Tibial nerve (tissue), 4 donors: ENCODE data around the gene ZNF25. TPM values are rescaled to one million over a fixed set of nuclear protein-coding genes. Genes with fewer than 3 reads are reported as not detected.
"Not testable (repeated sequence)": the region's sequence is repeated elsewhere in the genome, so short reads cannot be mapped to it uniquely, and the experiment has no call there.

Source experiments
- DNase-seq, 2 donors: peaks; one replicate each; pipeline ENCODE4 v3.0.0-alpha.2; 2019; ENCODE audit warnings: low spot score in 2 of 2
- H3K27ac ChIP-seq, 4 donors: fragments of 200-600 bp; sonication (generic) in 3 of 4; one replicate each; pipeline ENCODE4 v1.5.1; 2017 to 2019; ENCODE audit warnings: mild to moderate bottlenecking in 1 of 4
- H3K27me3 ChIP-seq, 2 donors: fragments of 200-600 bp; sonication (generic) in 1 of 2; one replicate each; pipeline versions ENCODE4 v1.5.1 to v1.6.0; 2017 to 2019
- H3K36me3 ChIP-seq, 3 donors: fragments of 200-600 bp; sonication (generic); one replicate each; pipeline ENCODE4 v1.5.1; 2018 to 2019
- H3K4me1 ChIP-seq, 4 donors: fragments of 200-600 bp; sonication (generic) in 3 of 4; one replicate each; pipeline ENCODE4 v1.5.1; 2017 to 2019
- H3K4me3 ChIP-seq, 4 donors: fragments of 200-600 bp; sonication (generic) in 3 of 4; one replicate each; pipeline ENCODE4 v1.5.1; 2017 to 2019; ENCODE audit warnings: mild to moderate bottlenecking in 1 of 4, moderate library complexity in 1 of 4
- H3K9me3 ChIP-seq, 4 donors: fragments of 200-600 bp; sonication (generic) in 3 of 4; one replicate each; pipeline ENCODE4 v1.5.1; 2017 to 2019
- CTCF ChIP-seq, 5 experiments: fragments of 200-600 bp in 3 of 5; fragments of 450-650 bp in 2 of 5; sonication (generic) in 3 of 5; IDR thresholded peaks; one replicate each; pipeline ENCODE4 v1.5.1; 2016 to 2019; ENCODE audit warnings: antibody characterized with exemption in 5 of 5, mild to moderate bottlenecking in 3 of 5, moderate library complexity in 2 of 5
- EP300 ChIP-seq, 2 donors: sonication (generic); formaldehyde crosslinking; IDR thresholded peaks; one replicate each; pipeline ENCODE4 v1.6.1; 2017; ENCODE audit warnings: antibody characterized with exemption in 2 of 2, mild to moderate bottlenecking in 1 of 2
- POLR2A ChIP-seq, 2 donors: fragments of 450-650 bp; IDR thresholded peaks; one replicate each; pipeline ENCODE4 v1.6.1; 2017; ENCODE audit warnings: antibody characterized with exemption in 2 of 2, mild to moderate bottlenecking in 2 of 2, moderate library complexity in 2 of 2
- WGBS, 2 donors: methylation state at CpG; one replicate each; pipeline ENCODE4 v1.1.5; 2018; 5-methylcytosine and 5-hydroxymethylcytosine counted together
- total RNA-seq, 4 donors: library from RNA; depleted of rRNA; stranded (reverse); fragments of >200 nt; gene quantifications; one replicate each; pipeline ENCODE4 v1.1.0, GENCODE V29; 2016

Gene ZNF25
- total RNA-seq, 4 donors from 2014 or later, result 13.8 to 23.2 (median 18.7) TPM

- no peaks in the 10 kb centered on the region for H3K4me1 ChIP-seq
- H3K36me3 ChIP-seq, result peaks cover 0 to 78% (median 4%) of the 10 kb centered on the region in 3 donors
- TF ChIP-seq CTCF (IDR thresholded peaks at IDR 0.05), result no peak
- TF ChIP-seq POLR2A (IDR thresholded peaks at IDR 0.05), result no peak
- TF ChIP-seq EP300 (IDR thresholded peaks at IDR 0.05), result no peak
Measured at GRCh38 chr10:37947526-37947925, 28.9 kb downstream of the ZNF25 start.

GRCh38 chr10:37937864-37938263 is 38.6 kb downstream of the ZNF25 start:
- no peak for TF ChIP-seq POLR2A (IDR thresholded peaks at IDR 0.05)
- no peak for TF ChIP-seq EP300 (IDR thresholded peaks at IDR 0.05)
- TF ChIP-seq CTCF (IDR thresholded peaks at IDR 0.05), result no peak
- Histone ChIP-seq H3K9me3 (no peaks in the 10 kb centered on the region), H3K27ac (no peak overlapping the region), H3K4me1 (no peaks in the 10 kb centered on the region), H3K27me3 (no peaks in the 10 kb centered on the region), H3K4me3 (no peak overlapping the region), H3K36me3 (peaks cover 0 to 8% (median 0%) of the 10 kb centered on the region in 3 donors)
- DNase-seq, result no peak
- WGBS, 2 donors, result 76 to 77% methylated on average over 5 of the region's 5 CpGs

More at GRCh38 chr10:37947526-37947925, 28.9 kb downstream of the ZNF25 start:
- H3K27ac ChIP-seq, result no peak overlapping the region
- no peak overlapping the region for H3K4me3 ChIP-seq
- DNase-seq, result no peak
- no peaks in the 10 kb centered on the region for H3K9me3 ChIP-seq
- no peaks in the 10 kb centered on the region for H3K27me3 ChIP-seq

GRCh38 chr10:37934791-37935190 is 41.7 kb downstream of the ZNF25 start:
- no peaks in the 10 kb centered on the region for H3K27me3 ChIP-seq
- no peak for DNase-seq
- WGBS, 2 donors, result 50 to 66% methylated on average over 2 of the region's 2 CpGs
- no peaks in the 10 kb centered on the region for H3K9me3 ChIP-seq
- no peak for TF ChIP-seq EP300 (IDR thresholded peaks at IDR 0.05)
- TF ChIP-seq POLR2A (IDR thresholded peaks at IDR 0.05), result no peak
- TF ChIP-seq CTCF (IDR thresholded peaks at IDR 0.05), result no peak
- H3K4me1 ChIP-seq, result no peaks in the 10 kb centered on the region
- H3K4me3 ChIP-seq, result no peak overlapping the region
- H3K27ac ChIP-seq, result no peak overlapping the region
- H3K36me3 ChIP-seq, result no peaks in the 10 kb centered on the region

GRCh38 chr10:37930423-37930822 is 46.0 kb downstream of the ZNF25 start:
- Histone ChIP-seq H3K27me3 (no peaks in the 10 kb centered on the region), H3K4me3 (no peak overlapping the region), H3K4me1 (no peaks in the 10 kb centered on the region), H3K27ac (no peak overlapping the region), H3K36me3 (no peaks in the 10 kb centered on the region), H3K9me3 (no peaks in the 10 kb centered on the region)
- TF ChIP-seq CTCF (IDR thresholded peaks at IDR 0.05) (no peak), POLR2A (IDR thresholded peaks at IDR 0.05) (no peak), EP300 (IDR thresholded peaks at IDR 0.05) (no peak)
- no peak for DNase-seq
- WGBS, 2 donors, result 48 to 53% methylated on average over 2 of the region's 2 CpGs

- H3K27me3 ChIP-seq, DNase-seq, H3K4me1 ChIP-seq, H3K27ac ChIP-seq, H3K36me3 ChIP-seq, H3K4me3 ChIP-seq: not testable (repeated sequence)
- WGBS, 2 donors, result 79 to 82% methylated on average over 7 of the region's 7 CpGs
- H3K9me3 ChIP-seq, result peaks cover 0 to 28% (median 0%) of the 10 kb centered on the region in 4 donors
Measured at GRCh38 chr10:37908165-37908564, 68.3 kb downstream of the ZNF25 start.

GRCh38 chr10:37906382-37906781 is 70.1 kb downstream of the ZNF25 start:
- DNase-seq, result no peak
- no peak for TF ChIP-seq CTCF (IDR thresholded peaks at IDR 0.05)
- Histone ChIP-seq H3K9me3 (peaks cover 0 to 25% (median 0%) of the 10 kb centered on the region in 4 donors), H3K4me3 (no peak overlapping the region), H3K27ac (no peak overlapping the region), H3K36me3 (no peaks in the 10 kb centered on the region), H3K27me3 (no peaks in the 10 kb centered on the region), H3K4me1 (no peaks in the 10 kb centered on the region)
- WGBS, 2 donors, result 43 to 51% methylated on average over 2 of the region's 2 CpGs
